Uterus (tissue), 2 donors: ENCODE data around the gene FXYD2.

Source experiments
- CTCF ChIP-seq, 4 experiments: fragments of 200-600 bp in 2 of 4; fragments of 450-650 bp in 2 of 4; sonication (generic) in 2 of 4; IDR thresholded peaks; one replicate each; pipeline ENCODE4 v1.5.1; 2016 to 2019; ENCODE audit warnings: antibody characterized with exemption in 4 of 4, mild to moderate bottlenecking in 2 of 4, moderate library complexity in 1 of 4
- POLR2A ChIP-seq, 2 donors: fragments of 450-650 bp; IDR thresholded peaks; one replicate each; pipeline ENCODE4 v1.6.1; 2016; ENCODE audit warnings: antibody characterized with exemption in 2 of 2, mild to moderate bottlenecking in 1 of 2, moderate library complexity in 1 of 2

- TF ChIP-seq CTCF (IDR thresholded peaks at IDR 0.05) (no peak), POLR2A (IDR thresholded peaks at IDR 0.05) (no peak)
Observed at GRCh38 chr11:117806846-117807245, 17.7 kb downstream of the FXYD2 start.
